ENCODE data around the gene PLXNA1. TPM values are rescaled to one million over a fixed set of nuclear protein-coding genes. Genes with fewer than 3 reads are reported as not detected.

Gene PLXNA1
- total and polyA plus RNA-seq, 2 experiments from 2014 or later = 11.0 to 73.5 TPM

DNA sequence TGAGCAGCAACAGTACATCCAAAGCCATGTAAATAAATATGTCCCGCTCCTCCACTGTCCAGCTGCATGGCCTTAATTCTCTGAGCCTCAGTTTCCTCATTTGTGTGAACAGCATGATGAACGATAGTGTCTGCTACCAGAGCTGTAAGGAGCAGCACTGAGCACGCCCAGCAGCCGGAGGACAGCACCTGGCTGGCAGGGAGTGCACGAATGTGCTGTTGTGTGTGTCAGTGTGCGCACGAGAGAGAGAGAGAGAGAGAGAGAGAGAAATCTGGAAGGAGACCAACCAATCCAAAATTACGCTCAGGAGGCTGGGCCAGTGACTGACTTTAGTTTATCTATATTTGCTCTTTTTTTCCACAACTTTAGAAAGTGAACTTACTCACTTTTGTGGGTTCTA, 26.6 kb upstream of the PLXNA1 start (continued):
- TF ChIP-seq ZNF462 (CRISPR knock-in tag; IDR thresholded peaks at IDR 0.05) = no peak
- TF ChIP-seq CREB1 (CRISPR knock-in tag; IDR thresholded peaks at IDR 0.05; ENCODE audit: low read depth) = no peak
- no peak for TF ChIP-seq ZNF331 (CRISPR knock-in tag; IDR thresholded peaks at IDR 0.05; ENCODE audit: low read depth)
- TF ChIP-seq POLR2AphosphoS5 (IDR thresholded peaks at IDR 0.05; ENCODE audit: low read depth) = no peak
- TF ChIP-seq EZH2phosphoT487 (IDR thresholded peaks at IDR 0.05; ENCODE audit: unreplicated experiment) = no peak
- TF ChIP-seq ETS1 (IDR thresholded peaks at IDR 0.05) = no peak
- TF ChIP-seq, protein P1, sequence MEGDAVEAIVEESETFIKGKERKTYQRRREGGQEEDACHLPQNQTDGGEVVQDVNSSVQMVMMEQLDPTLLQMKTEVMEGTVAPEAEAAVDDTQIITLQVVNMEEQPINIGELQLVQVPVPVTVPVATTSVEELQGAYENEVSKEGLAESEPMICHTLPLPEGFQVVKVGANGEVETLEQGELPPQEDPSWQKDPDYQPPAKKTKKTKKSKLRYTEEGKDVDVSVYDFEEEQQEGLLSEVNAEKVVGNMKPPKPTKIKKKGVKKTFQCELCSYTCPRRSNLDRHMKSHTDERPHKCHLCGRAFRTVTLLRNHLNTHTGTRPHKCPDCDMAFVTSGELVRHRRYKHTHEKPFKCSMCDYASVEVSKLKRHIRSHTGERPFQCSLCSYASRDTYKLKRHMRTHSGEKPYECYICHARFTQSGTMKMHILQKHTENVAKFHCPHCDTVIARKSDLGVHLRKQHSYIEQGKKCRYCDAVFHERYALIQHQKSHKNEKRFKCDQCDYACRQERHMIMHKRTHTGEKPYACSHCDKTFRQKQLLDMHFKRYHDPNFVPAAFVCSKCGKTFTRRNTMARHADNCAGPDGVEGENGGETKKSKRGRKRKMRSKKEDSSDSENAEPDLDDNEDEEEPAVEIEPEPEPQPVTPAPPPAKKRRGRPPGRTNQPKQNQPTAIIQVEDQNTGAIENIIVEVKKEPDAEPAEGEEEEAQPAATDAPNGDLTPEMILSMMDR (conservative IDR thresholded peaks at IDR 0.05; ENCODE audit: low read depth in 2 of 2) = no peak

Data from GM23338 (cell line).